ENCODE results near the gene CHKB.
A peak's percentile ranks its signal among the peaks of the same experiment; 100 is the strongest.

Gene CHKB

DNA sequence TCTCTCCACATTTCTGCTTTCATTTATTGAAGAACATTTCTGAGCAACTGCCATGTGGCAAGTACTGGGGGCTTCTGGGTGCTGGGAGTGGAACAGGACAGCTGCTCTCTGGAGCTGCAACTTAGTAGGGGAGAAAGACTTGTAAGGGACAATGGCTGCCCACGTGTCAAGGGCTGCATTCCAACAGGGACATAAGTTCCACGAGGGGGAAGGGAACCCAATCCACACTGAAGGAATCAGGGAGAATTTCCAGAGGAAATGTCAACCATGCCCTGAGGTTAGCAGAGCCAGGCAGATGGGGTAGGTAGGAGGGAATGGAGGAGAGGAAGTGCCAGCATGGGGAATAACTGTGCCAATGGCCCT lies 19.7 kb upstream of the CHKB start:
- peak overlapping the region; percentile 82 for H3K4me3 Mint-ChIP-seq
- peaks cover 22% of the 10 kb centered on the region for H3K4me1 Mint-ChIP-seq
- H3K9me3 Mint-ChIP-seq, result no peaks in the 10 kb centered on the region
- no peak overlapping the region for H3K27ac Mint-ChIP-seq
- H3K27me3 Mint-ChIP-seq (ENCODE audit: low read depth, poor library complexity), result peaks cover 36% of the 10 kb centered on the region
- no peak for DNase-seq
- peaks cover 3% of the 10 kb centered on the region for H3K36me3 Mint-ChIP-seq (ENCODE audit: low read depth)
- TF ChIP-seq CTCF (IDR thresholded peaks at IDR 0.05), result no peak

DNA sequence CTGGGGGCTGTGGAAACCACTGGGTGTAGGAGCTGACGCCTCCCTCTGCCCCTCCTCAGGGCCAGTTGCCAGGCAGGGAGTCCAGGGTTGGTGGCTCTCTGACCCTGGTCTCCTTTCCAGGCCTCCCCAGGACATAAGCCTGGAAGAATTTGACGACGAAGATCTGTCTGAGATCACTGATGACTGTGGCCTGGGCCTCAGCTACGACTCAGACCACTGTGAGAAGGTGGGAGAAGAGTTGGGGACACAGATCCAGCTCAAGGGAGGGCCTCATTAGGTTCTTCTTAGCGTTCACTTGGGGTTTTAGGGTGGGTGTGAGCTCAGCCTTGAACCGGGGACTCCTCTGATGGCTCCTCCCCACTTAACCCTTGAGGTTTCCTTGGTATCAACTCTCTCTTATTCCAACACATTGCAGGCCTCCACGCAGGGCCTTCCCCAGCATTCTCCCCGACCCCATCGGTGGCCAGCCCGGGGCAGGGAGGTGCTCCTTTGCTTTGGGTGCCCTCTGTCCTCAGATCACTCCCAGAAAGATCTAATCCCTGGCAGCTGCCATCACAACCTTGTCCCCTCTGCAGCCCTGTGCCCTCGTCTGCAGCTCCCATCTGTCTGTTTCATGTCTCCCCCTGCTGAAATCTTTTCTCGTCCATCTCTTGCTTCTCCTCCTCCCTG lies 19.2 kb upstream of the CHKB start:
- peaks cover 22% of the 10 kb centered on the region for H3K4me1 Mint-ChIP-seq
- no peaks in the 10 kb centered on the region for H3K9me3 Mint-ChIP-seq
- DNase-seq, result no peak
- H3K36me3 Mint-ChIP-seq (ENCODE audit: low read depth), result peaks cover 8% of the 10 kb centered on the region
- TF ChIP-seq CTCF (IDR thresholded peaks at IDR 0.05), result no peak
- H3K27me3 Mint-ChIP-seq (ENCODE audit: low read depth, poor library complexity), result peaks cover 37% of the 10 kb centered on the region
- no peak overlapping the region for H3K27ac Mint-ChIP-seq
- H3K4me3 Mint-ChIP-seq, result peak overlapping the region; percentile 82

DNA sequence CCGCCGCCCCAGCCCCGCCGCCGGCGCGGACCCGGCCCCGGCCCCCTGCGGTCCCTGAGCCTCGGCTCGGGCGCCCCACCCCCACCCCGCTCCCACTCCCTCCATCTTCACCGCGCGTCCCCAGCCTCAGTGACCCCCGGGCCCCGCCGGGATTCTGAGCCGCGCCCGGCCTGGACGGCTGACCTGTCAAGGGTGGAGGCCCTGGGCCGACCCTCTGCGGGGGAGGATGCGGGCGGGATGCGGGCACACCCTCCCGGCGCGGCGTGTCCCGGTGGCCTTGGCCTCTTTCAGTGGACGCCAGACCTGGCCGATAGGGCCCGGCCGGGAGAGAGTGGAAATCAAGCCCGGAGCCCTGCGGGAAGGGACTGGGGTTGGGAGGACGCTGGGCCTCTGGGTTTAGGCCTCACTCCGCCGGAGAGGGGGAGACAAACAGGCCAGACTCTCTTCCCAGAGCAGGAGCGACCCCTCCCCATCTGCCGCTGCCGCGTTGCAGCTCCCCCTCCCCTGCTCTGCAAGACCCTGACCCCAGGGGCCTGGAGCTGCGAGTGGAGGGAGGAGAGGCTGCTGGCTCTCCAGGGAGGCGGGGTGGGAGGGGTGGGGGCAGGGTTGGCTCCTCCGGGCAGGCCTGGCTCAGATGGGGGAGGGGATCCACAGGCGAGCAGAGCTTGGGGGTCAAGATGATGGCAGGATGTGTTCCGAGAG lies 18.5 kb upstream of the CHKB start:
- peaks cover 22% of the 10 kb centered on the region for H3K4me1 Mint-ChIP-seq
- peaks cover 34% of the 10 kb centered on the region for H3K27me3 Mint-ChIP-seq (ENCODE audit: low read depth, poor library complexity)
- H3K36me3 Mint-ChIP-seq (ENCODE audit: low read depth), result peaks cover 13% of the 10 kb centered on the region
- TF ChIP-seq CTCF (IDR thresholded peaks at IDR 0.05), result no peak
- no peaks in the 10 kb centered on the region for H3K9me3 Mint-ChIP-seq
- no peak overlapping the region for H3K27ac Mint-ChIP-seq
- DNase-seq, result peak; percentile 42
- H3K4me3 Mint-ChIP-seq, result peak overlapping the region; percentile 82

- Mint-ChIP-seq H3K27ac (no peak within 1 kb of the TSS), H3K9me3 (no peaks in the 10 kb centered on the region), H3K36me3 (ENCODE audit: low read depth) (peaks cover 13% of the 10 kb centered on the region), H3K4me3 (peak within 1 kb of the TSS; percentile 82), H3K27me3 (ENCODE audit: low read depth, poor library complexity) (peaks cover 34% of the 10 kb centered on the region), H3K4me1 (peaks cover 22% of the 10 kb centered on the region)
- DNase-seq, result peak; percentile 60
- TF ChIP-seq CTCF (IDR thresholded peaks at IDR 0.05), result no peak
Observed at GRCh38 chr22:50600538-50600937, 17.9 kb upstream of the CHKB start, which contains the start of gene MAPK8IP2. TSS of gene MAPK8IP2 (plus strand) at chr22:50600793. CDS start at chr22:50600819, 26 bp downstream.

- H3K4me3 Mint-ChIP-seq, result peak overlapping the region; percentile 70
- H3K4me1 Mint-ChIP-seq, result peaks cover 22% of the 10 kb centered on the region
- peaks cover 13% of the 10 kb centered on the region for H3K36me3 Mint-ChIP-seq (ENCODE audit: low read depth)
- DNase-seq, result peak; percentile 95
- H3K27me3 Mint-ChIP-seq (ENCODE audit: low read depth, poor library complexity), result peaks cover 34% of the 10 kb centered on the region
- no peak overlapping the region for H3K27ac Mint-ChIP-seq
- H3K9me3 Mint-ChIP-seq, result no peaks in the 10 kb centered on the region
- TF ChIP-seq CTCF (IDR thresholded peaks at IDR 0.05), result no peak
Observed at GRCh38 chr22:50599816-50600455, 17.3 kb upstream of the CHKB start.

All from nephron progenitor cell (in vitro differentiated cells).